ENCODE results near the gene PINLYP.
A peak's percentile ranks its signal among the peaks of the same experiment; 100 is the strongest.

PINLYP gene

DNA sequence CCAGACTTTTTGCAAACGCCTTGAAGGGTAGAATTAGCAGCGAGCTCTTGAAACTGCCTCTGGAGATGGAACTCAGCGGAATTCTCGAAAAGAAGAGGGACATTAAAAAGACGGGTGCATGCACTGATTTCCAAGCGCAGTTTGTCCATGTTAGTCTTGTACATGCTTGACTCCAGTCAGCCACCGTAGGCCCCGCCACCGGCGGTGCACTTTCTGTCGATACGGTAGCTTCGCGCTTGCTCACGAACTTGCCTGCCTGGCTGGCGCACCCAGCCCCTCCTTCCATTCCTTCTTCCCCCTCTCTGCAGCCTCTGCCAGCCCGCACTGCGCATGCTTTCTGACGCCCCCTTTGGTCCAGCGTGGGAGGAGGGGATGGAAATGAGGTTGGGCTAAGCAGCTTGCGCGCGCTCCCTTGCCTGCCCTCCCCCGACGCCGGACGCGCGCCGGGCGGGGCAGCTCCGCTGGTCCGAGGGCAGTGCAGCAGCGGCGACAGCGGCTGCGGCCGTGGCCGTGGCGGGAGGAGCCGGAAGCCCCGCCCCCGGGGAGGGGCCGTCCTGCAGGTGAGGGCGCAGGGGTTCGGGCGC lies 42.5 kb upstream of the PINLYP start, which contains the start of gene ZNF575:
Gene ZNF575 (plus strand): TSS at position 227 of the 584 bp plus-strand sequence. CDS start 1,235 bp downstream, outside the sequence.
- peak within 1 kb of the TSS; percentile 48 for H3K4me3 ChIP-seq (ENCODE audit: low read depth, low read length)
- TF ChIP-seq, protein P1, sequence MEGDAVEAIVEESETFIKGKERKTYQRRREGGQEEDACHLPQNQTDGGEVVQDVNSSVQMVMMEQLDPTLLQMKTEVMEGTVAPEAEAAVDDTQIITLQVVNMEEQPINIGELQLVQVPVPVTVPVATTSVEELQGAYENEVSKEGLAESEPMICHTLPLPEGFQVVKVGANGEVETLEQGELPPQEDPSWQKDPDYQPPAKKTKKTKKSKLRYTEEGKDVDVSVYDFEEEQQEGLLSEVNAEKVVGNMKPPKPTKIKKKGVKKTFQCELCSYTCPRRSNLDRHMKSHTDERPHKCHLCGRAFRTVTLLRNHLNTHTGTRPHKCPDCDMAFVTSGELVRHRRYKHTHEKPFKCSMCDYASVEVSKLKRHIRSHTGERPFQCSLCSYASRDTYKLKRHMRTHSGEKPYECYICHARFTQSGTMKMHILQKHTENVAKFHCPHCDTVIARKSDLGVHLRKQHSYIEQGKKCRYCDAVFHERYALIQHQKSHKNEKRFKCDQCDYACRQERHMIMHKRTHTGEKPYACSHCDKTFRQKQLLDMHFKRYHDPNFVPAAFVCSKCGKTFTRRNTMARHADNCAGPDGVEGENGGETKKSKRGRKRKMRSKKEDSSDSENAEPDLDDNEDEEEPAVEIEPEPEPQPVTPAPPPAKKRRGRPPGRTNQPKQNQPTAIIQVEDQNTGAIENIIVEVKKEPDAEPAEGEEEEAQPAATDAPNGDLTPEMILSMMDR (IDR thresholded peaks at IDR 0.05; ENCODE audit: borderline replicate concordance, insufficient read depth, low read depth, low read length), result no peak

DNA sequence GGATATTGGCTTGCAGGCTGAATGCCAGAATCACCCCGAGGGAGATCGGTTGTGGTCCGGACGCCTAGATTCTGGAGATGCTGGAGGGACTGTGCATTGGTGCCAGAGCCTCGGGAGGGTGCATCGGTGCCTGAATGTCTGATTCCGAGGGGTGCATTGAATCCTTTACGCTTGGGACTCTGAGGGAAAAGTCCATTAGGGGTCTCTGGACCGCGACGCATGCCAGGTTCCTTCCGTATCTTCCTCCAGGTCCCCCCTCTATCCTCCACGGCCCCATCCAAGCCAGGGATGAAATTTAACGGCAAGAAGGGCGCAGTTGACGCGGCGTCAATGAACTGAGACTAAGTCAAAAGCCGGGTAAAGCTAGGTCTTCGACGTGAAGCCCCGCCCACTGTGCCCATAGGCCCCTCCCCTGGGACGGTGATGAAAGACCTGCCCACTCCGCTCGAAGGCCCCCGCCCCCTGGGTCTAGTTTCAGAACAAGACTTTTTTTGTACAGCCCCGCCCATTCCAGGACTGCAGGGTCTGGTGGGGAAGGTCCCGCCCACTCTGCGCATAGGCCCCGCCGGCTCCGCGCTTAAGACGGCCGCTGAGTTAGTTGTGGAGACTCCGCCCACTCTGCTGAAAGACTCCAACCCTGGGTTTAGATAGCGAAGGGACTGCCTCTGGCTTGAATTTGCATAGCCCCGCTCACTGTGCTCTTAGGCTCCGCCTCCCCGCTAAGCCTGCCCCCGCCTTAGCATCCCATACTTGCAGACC lies 41.9 kb upstream of the PINLYP start:
- TF ChIP-seq, protein P1 (IDR thresholded peaks at IDR 0.05; ENCODE audit: borderline replicate concordance, insufficient read depth, low read depth, low read length), result no peak
- peak overlapping the region; percentile 48 for H3K4me3 ChIP-seq (ENCODE audit: low read depth, low read length)

DNA sequence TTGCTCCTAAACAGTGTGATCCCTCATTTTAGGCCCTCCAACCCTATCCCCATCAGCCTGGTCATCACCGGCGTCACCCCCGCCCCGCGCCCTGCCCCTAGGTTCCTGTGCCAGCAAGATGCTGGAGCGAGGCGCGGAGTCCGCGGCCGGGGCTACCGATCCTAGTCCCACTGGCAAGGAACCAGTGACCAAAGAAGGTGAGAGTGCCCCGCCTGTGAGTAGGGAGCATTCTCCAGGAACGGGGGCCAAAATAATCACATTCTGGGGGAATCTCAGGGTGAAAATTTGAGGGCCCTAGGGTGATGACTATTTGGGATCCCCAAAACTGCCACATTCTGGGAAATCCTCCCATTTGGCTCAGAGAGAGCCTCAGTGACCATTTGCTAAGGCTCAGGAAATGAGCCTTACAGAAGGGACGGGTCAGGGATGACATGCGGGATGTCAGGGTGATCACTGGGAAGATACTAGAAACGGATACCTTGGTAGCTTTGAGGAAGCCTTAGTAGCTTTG lies 41.2 kb upstream of the PINLYP start:
- TF ChIP-seq, protein P1 (IDR thresholded peaks at IDR 0.05; ENCODE audit: borderline replicate concordance, insufficient read depth, low read depth, low read length), result no peak
- no peak overlapping the region for H3K4me3 ChIP-seq (ENCODE audit: low read depth, low read length)

DNA sequence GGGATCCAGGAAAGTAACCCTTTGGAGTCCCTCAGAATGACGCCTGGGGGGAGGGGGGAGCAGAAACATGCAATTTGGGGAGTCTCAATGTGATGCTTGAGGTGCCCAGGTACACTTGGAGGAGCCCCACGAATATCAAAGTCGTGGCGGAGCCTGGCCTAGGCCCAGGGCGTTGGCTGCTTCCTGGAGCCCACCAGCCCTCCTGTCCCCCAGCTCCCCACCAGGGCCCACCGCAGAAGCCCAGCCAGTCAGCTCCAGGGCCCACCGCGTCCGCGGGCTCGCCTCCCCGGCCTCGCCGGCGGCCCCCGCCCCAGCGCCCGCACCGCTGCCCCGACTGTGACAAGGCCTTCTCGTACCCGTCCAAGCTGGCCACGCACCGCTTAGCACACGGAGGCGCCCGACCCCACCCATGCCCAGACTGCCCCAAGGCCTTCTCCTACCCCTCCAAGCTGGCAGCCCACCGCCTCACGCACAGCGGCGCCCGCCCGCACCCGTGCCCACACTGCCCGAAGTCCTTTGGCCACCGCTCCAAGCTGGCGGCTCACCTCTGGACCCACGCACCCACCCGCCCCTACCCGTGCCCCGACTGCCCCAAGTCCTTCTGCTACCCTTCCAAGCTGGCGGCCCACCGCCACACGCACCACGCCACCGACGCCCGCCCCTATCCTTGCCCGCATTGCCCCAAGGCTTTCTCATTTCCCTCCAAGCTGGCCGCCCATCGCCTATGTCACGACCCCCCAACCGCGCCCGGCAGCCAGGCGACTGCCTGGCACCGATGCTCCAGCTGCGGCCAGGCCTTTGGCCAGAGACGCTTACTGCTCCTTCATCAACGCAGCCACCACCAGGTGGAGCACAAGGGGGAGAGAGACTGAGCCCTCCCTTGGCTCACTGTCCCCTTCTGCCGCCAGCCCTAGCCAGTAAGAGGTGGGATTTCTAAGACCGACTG lies 40.5 kb upstream of the PINLYP start:
- H3K4me3 ChIP-seq (ENCODE audit: low read depth, low read length), result no peak overlapping the region
- TF ChIP-seq, protein P1 (IDR thresholded peaks at IDR 0.05; ENCODE audit: borderline replicate concordance, insufficient read depth, low read depth, low read length), result peak; percentile 38; the same call in 1 of the 2 replicates

DNA sequence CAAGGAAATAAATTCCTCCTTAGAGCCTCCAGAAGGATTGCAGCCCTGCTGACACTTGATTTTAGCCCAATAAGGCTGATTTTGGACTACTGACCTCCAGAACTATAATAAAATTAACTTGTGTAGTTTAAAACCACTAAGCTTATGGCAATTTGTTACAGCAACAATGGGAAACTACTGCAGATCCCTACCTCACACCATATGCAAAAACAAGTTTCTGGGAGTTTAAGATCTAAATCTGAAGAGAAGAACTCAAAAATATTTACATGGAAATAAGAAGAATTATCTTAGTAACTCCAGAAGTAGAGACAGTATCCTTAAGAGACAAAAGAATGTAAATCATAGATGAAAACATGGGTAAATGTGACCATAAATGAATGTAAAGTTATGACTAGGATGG lies 36.7 kb upstream of the PINLYP start:
- TF ChIP-seq, protein P1 (IDR thresholded peaks at IDR 0.05; ENCODE audit: borderline replicate concordance, insufficient read depth, low read depth, low read length), result no peak
- H3K4me3 ChIP-seq (ENCODE audit: low read depth, low read length), result no peak overlapping the region

DNA sequence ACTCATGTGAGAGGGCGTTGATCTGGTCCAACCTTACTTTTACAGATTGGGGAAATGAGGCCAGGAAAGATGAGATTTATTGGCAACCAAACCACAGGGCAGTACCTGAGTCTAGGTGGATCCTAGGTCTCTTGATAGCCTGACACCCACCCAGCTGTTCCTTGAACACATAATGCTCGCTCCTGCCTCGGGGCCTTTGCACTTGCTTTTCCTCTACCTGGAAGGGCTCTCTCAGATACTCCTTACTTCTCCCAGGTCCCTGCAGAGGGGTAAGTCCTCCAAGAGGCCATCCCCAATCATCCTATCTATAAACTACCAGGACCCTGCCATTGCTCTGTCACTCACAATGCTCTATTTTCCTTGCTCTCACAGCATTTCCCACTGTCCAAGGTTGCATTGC lies 35.2 kb upstream of the PINLYP start:
- TF ChIP-seq, protein P1 (IDR thresholded peaks at IDR 0.05; ENCODE audit: borderline replicate concordance, insufficient read depth, low read depth, low read length), result no peak
- no peak overlapping the region for H3K4me3 ChIP-seq (ENCODE audit: low read depth, low read length)
